A549 (cell line): Measurements from ENCODE around the gene NR5A2.

Experiments used
- EP300 ChIP-seq, 2 experiments: fragments of >200 bp; sonication (Bioruptor Twin); formaldehyde crosslinking; IDR thresholded peaks; 2 replicates in 1 of 2; 3 replicates in 1 of 2; pipeline ENCODE4 v1.6.1; 2016 to 2017
- NR3C1 ChIP-seq: fragments of >200 bp; sonication (Bioruptor Twin); formaldehyde crosslinking; IDR thresholded peaks from 3 replicates; pipeline ENCODE4 v1.6.1; 2017
- TF ChIP-seq, protein P1 (sequence below): fragments of >200 bp; sonication (Bioruptor Twin); formaldehyde crosslinking; IDR thresholded peaks from 3 replicates; pipeline ENCODE4 v1.5.1; 2016

DNA sequence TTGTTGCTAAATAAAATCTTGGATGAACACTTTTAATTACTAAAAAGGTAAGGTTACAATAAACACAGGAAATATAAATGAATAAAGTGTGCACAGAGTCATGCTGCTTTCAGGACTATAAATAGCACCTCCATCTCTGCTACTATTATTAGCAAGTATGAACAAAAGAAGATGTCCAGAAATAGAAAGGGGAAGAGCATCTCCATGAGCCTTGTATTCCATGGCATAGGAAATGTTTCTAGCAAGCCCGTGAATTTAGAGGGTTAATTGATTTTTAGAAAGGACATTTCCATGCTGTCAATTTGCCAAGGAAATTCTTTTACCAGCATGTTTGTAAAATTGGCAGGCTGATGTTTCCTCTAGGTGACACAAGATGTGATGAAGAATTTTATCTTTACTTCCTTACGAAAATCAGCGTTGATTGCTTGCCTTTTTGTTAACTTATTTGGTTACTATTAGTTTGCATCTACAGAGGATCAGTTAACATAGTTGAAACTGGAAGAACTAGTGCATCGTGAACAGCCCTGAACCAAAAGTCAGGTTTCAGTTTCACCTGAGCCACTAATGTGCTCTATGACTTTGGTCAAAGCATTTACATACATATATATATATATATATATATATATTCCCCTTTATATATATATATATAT is 45.3 kb downstream of the NR5A2 start:
- TF ChIP-seq, protein P1, sequence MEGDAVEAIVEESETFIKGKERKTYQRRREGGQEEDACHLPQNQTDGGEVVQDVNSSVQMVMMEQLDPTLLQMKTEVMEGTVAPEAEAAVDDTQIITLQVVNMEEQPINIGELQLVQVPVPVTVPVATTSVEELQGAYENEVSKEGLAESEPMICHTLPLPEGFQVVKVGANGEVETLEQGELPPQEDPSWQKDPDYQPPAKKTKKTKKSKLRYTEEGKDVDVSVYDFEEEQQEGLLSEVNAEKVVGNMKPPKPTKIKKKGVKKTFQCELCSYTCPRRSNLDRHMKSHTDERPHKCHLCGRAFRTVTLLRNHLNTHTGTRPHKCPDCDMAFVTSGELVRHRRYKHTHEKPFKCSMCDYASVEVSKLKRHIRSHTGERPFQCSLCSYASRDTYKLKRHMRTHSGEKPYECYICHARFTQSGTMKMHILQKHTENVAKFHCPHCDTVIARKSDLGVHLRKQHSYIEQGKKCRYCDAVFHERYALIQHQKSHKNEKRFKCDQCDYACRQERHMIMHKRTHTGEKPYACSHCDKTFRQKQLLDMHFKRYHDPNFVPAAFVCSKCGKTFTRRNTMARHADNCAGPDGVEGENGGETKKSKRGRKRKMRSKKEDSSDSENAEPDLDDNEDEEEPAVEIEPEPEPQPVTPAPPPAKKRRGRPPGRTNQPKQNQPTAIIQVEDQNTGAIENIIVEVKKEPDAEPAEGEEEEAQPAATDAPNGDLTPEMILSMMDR, result no peak
- TF ChIP-seq NR3C1, result no peak
- no peak for TF ChIP-seq EP300 (IDR thresholded peaks at IDR 0.05)
